ENCODE measurements around the gene MECR.

DNA sequence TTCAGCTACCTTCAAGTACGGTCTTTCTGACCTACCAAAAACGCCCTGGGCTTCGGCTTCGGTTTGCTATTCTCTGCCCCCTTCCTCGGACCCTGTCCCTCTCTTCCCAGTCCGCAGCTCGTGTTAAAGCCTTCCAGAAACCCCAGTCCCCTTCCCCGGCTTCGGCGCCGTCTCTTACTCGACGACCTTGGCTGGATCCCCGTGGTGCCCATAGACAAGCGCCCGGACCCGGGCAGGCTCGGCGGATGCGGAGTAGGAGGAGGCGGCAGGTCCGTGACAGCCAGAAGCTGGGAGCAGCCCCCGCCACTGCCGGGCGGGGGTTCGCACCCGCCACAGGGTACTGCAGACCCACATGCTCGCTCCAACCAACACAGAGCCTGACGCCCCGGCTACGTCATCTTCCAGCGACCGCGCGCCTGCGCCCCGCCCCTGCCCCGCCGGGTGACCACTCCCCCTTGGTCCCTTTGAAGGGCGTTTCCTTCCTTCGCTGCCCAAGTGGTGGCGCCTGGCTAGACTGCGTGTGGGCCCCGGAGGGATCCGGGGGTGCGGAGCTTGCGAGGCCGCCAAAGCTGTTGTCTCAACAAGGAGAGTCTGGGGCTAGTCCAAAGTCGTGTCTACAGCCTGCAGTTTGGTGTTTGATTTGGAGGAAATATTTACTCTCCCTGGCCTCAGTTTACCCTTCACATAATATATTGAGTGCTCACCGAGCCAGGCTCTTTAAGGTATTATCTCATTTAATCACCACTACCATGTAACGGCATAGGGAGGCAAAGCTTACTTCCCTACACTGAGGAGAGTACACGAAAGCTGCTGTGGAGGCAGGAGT lies at the start of gene MECR:
- no peak for TF ChIP-seq EZH2 (IDR thresholded peaks at IDR 0.05; ENCODE audit: borderline replicate concordance, low read length)
- TF ChIP-seq, protein P1, sequence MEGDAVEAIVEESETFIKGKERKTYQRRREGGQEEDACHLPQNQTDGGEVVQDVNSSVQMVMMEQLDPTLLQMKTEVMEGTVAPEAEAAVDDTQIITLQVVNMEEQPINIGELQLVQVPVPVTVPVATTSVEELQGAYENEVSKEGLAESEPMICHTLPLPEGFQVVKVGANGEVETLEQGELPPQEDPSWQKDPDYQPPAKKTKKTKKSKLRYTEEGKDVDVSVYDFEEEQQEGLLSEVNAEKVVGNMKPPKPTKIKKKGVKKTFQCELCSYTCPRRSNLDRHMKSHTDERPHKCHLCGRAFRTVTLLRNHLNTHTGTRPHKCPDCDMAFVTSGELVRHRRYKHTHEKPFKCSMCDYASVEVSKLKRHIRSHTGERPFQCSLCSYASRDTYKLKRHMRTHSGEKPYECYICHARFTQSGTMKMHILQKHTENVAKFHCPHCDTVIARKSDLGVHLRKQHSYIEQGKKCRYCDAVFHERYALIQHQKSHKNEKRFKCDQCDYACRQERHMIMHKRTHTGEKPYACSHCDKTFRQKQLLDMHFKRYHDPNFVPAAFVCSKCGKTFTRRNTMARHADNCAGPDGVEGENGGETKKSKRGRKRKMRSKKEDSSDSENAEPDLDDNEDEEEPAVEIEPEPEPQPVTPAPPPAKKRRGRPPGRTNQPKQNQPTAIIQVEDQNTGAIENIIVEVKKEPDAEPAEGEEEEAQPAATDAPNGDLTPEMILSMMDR (conservative IDR thresholded peaks at IDR 0.05 in 1 of 2, IDR thresholded peaks at IDR 0.05 in 1 of 2; ENCODE audit: extremely low read depth in 1 of 2, insufficient read depth in 1 of 2, low read depth in 1 of 2, low read length in 2 of 2) = peak in 1 of 2 donors; percentile 33

Data from mammary epithelial cell (primary cell).